ENCODE data around the gene CDH20. TPM values are rescaled to one million over a fixed set of nuclear protein-coding genes. Genes with fewer than 3 reads are reported as not detected.

CDH20 gene
- total and polyA plus RNA-seq, 4 donors, result 0.02 to 0.11 (median 0.07) TPM; not detected in 1

- Histone ChIP-seq H3K9ac (ENCODE audit: insufficient read depth in 1 of 2, low read length in 2 of 2) (no peak overlapping the region), H3K27me3 (ENCODE audit: control insufficient read depth in 3 of 3, insufficient read depth in 3 of 3, low read length in 2 of 3) (no peaks in the 10 kb centered on the region), H3K27ac (ENCODE audit: low read depth in 1 of 2, low read length in 1 of 2) (no peak overlapping the region), H3K36me3 (ENCODE audit: control insufficient read depth in 4 of 4, insufficient read depth in 4 of 4, low read length in 4 of 4) (no peaks in the 10 kb centered on the region), H3K4me3 (no peak overlapping the region), H3K4me1 (ENCODE audit: control insufficient read depth in 5 of 5, insufficient read depth in 5 of 5, low read length in 5 of 5) (peaks cover 0 to 5% (median 0%) of the 10 kb centered on the region in 5 donors), H3K9me3 (ENCODE audit: control insufficient read depth in 4 of 4, insufficient read depth in 3 of 4, low read length in 3 of 4) (peaks cover 0 to 2% (median 0%) of the 10 kb centered on the region in 4 donors)
- TF ChIP-seq CTCF (IDR thresholded peaks at IDR 0.05; ENCODE audit: control extremely low read depth, extremely low read depth), result no peak
- ATAC-seq (ENCODE audit: insufficient read depth, low FRiP score) (no peak), DNase-seq (no peak)
- WGBS, 2 donors, result 46 to 51% methylated on average over 6 of the region's 6 CpGs
These were observed 256.0 kb downstream of the CDH20 start for GRCh38 chr18:61589053-61589723.

GRCh38 chr18:61589724-61590065 lies 256.5 kb downstream of the CDH20 start:
- Histone ChIP-seq H3K4me1 (ENCODE audit: control insufficient read depth in 5 of 5, insufficient read depth in 5 of 5, low read length in 5 of 5) (peaks cover 0 to 5% (median 0%) of the 10 kb centered on the region in 5 donors), H3K27ac (ENCODE audit: low read depth in 1 of 2, low read length in 1 of 2) (no peak overlapping the region), H3K36me3 (ENCODE audit: control insufficient read depth in 4 of 4, insufficient read depth in 4 of 4, low read length in 4 of 4) (no peaks in the 10 kb centered on the region), H3K4me3 (no peak overlapping the region), H3K9ac (ENCODE audit: insufficient read depth in 1 of 2, low read length in 2 of 2) (no peak overlapping the region), H3K27me3 (ENCODE audit: control insufficient read depth in 3 of 3, insufficient read depth in 3 of 3, low read length in 2 of 3) (no peaks in the 10 kb centered on the region), H3K9me3 (ENCODE audit: control insufficient read depth in 4 of 4, insufficient read depth in 3 of 4, low read length in 3 of 4) (peaks cover 0 to 2% (median 0%) of the 10 kb centered on the region in 4 donors)
- ATAC-seq (ENCODE audit: insufficient read depth, low FRiP score), result no peak
- DNase-seq, result peak in 2 of 3 donors; percentile 64 to 75
- WGBS, 2 donors, result 52 to 62% methylated on average over 4 of the region's 4 CpGs
- TF ChIP-seq CTCF (IDR thresholded peaks at IDR 0.05; ENCODE audit: control extremely low read depth, extremely low read depth), result no peak

GRCh38 chr18:61591253-61591652 lies 258.0 kb downstream of the CDH20 start:
- Histone ChIP-seq H3K9me3 (ENCODE audit: control insufficient read depth in 4 of 4, insufficient read depth in 3 of 4, low read length in 3 of 4) (peaks cover 0 to 2% (median 0%) of the 10 kb centered on the region in 4 donors), H3K4me3 (no peak overlapping the region), H3K27ac (ENCODE audit: low read depth in 1 of 2, low read length in 1 of 2) (no peak overlapping the region), H3K4me1 (ENCODE audit: control insufficient read depth in 5 of 5, insufficient read depth in 5 of 5, low read length in 5 of 5) (peaks cover 0 to 6% (median 5%) of the 10 kb centered on the region in 5 donors), H3K9ac (ENCODE audit: insufficient read depth in 1 of 2, low read length in 2 of 2) (no peak overlapping the region), H3K27me3 (ENCODE audit: control insufficient read depth in 3 of 3, insufficient read depth in 3 of 3, low read length in 2 of 3) (no peaks in the 10 kb centered on the region), H3K36me3 (ENCODE audit: control insufficient read depth in 4 of 4, insufficient read depth in 4 of 4, low read length in 4 of 4) (no peaks in the 10 kb centered on the region)
- DNase-seq (no peak), ATAC-seq (ENCODE audit: insufficient read depth, low FRiP score) (no peak)
- TF ChIP-seq CTCF (IDR thresholded peaks at IDR 0.05; ENCODE audit: control extremely low read depth, extremely low read depth), result no peak

Data from lung (tissue), 12 donors.